Ascending aorta (tissue), 2 donors: ENCODE results near the gene FAM234B. TPM values are rescaled to one million over a fixed set of nuclear protein-coding genes. Genes with fewer than 3 reads are reported as not detected.

Source experiments
- DNase-seq, 2 donors: peaks; one replicate each; pipeline ENCODE4 v3.0.0-alpha.2; 2019; ENCODE audit warnings: low spot score in 2 of 2
- H3K27ac ChIP-seq, 2 donors: fragments of 200-600 bp; sonication (generic); one replicate each; pipeline ENCODE4 v1.5.1; 2016 to 2017; ENCODE audit warnings: mild to moderate bottlenecking in 1 of 2
- H3K27me3 ChIP-seq: fragments of 200-600 bp; sonication (generic); one replicate; pipeline ENCODE4 v1.5.1; 2017
- H3K36me3 ChIP-seq, 2 donors: fragments of 200-600 bp; sonication (generic); one replicate each; pipeline ENCODE4 v1.5.1; 2016
- H3K4me1 ChIP-seq, 2 donors: fragments of 200-600 bp; sonication (generic); one replicate each; pipeline ENCODE4 v1.5.1; 2016 to 2017; ENCODE audit warnings: mild to moderate bottlenecking in 1 of 2
- H3K4me3 ChIP-seq, 2 donors: fragments of 200-600 bp; sonication (generic); one replicate each; pipeline ENCODE4 v1.5.1; 2016 to 2017; ENCODE audit warnings: mild to moderate bottlenecking in 1 of 2
- H3K9me3 ChIP-seq, 2 donors: fragments of 200-600 bp; sonication (generic); one replicate each; pipeline ENCODE4 v1.5.1; 2016
- intact Hi-C: fragments of 100-400 bp; cut with DNase I; formaldehyde crosslinking; loops from one replicate; pipeline ENCODE4 v1.15.1; 2023
- total RNA-seq: library from RNA; depleted of rRNA; stranded (reverse); fragments of >200 nt; gene quantifications from one replicate; pipeline ENCODE4 v1.1.0, GENCODE V29; 2016
- TF ChIP-seq, protein P1 (sequence below), 3 experiments: fragments of 200-600 bp in 2 of 3; fragments of 450-650 bp in 1 of 3; sonication (generic) in 2 of 3; IDR thresholded peaks; one replicate each; pipeline ENCODE4 v1.5.1; 2016 to 2019; ENCODE audit warnings: antibody characterized with exemption in 3 of 3, mild to moderate bottlenecking in 1 of 3, moderate library complexity in 1 of 3

Gene FAM234B
- total RNA-seq, 1 donor from 2014 or later, result 6.7 TPM

DNA sequence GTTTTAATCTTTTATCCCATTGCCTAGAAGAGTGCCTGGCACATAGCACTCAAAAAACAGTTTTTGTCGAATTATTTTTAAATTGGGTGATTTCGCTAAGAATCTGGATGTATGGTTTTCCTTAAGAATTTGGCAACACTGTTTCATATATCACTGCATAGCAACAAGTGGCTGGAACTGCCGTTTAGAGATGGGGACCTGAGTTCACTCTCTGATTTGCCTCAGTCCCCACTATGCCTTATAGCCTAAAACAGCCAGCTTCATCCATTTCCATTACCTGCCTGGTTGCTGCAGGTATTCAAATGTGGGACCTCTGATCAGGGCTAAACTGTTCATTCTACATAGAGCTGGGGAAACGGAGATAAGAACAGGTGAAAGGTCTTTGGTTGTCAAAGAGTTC lies 45.9 kb upstream of the FAM234B start:
- Histone ChIP-seq H3K27ac (no peak overlapping the region), H3K4me1 (peaks cover 10 to 25% of the 10 kb centered on the region in 2 donors), H3K4me3 (peak overlapping the region; percentile 81 to 85), H3K9me3 (no peaks in the 10 kb centered on the region), H3K27me3 (no peaks in the 10 kb centered on the region), H3K36me3 (no peaks in the 10 kb centered on the region)
- no peak for DNase-seq
- TF ChIP-seq, protein P1, sequence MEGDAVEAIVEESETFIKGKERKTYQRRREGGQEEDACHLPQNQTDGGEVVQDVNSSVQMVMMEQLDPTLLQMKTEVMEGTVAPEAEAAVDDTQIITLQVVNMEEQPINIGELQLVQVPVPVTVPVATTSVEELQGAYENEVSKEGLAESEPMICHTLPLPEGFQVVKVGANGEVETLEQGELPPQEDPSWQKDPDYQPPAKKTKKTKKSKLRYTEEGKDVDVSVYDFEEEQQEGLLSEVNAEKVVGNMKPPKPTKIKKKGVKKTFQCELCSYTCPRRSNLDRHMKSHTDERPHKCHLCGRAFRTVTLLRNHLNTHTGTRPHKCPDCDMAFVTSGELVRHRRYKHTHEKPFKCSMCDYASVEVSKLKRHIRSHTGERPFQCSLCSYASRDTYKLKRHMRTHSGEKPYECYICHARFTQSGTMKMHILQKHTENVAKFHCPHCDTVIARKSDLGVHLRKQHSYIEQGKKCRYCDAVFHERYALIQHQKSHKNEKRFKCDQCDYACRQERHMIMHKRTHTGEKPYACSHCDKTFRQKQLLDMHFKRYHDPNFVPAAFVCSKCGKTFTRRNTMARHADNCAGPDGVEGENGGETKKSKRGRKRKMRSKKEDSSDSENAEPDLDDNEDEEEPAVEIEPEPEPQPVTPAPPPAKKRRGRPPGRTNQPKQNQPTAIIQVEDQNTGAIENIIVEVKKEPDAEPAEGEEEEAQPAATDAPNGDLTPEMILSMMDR (IDR thresholded peaks at IDR 0.05), result no peak
- intact Hi-C loops, result no loop called here

DNA sequence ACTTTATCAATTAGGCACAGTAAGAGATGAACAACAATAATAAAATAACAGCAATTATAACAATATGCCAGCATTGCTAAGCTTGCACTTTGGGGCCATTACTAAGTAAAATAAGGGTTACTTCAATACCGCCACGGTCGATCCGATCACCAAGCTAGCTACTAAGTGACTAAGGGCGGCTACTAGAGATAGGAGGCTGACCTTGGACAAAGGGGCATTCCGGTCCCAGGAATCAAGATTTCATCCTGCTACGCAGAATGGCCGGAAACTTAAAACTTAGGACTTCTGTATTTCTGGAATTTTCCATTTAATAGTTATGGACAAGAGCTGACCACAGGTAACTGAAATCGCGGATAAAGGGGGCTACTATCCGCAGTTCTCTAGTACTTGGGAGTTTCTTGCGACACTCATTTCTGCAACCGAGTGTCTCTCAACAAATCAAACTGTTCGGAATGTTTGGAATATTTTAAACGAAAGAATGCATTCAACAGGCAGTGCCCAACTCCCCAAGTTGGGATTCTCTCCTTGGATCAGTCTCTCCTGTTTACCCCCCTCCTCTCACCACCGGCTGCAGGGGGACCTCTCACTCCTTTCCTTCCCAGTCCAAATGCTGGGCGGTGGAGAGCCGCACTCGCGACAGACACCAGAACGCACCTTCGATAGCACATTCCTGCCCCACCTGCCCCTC lies 44.8 kb upstream of the FAM234B start:
- intact Hi-C loops, result no loop called here
- H3K4me3 ChIP-seq, result peak overlapping the region; percentile 81 to 85
- H3K36me3 ChIP-seq, result no peaks in the 10 kb centered on the region
- peak overlapping the region; percentile 67 to 83 for H3K27ac ChIP-seq
- no peaks in the 10 kb centered on the region for H3K9me3 ChIP-seq
- no peaks in the 10 kb centered on the region for H3K27me3 ChIP-seq
- no peak for DNase-seq
- TF ChIP-seq, protein P1 (IDR thresholded peaks at IDR 0.05), result no peak
- H3K4me1 ChIP-seq, result peaks cover 10 to 25% of the 10 kb centered on the region in 2 donors

DNA sequence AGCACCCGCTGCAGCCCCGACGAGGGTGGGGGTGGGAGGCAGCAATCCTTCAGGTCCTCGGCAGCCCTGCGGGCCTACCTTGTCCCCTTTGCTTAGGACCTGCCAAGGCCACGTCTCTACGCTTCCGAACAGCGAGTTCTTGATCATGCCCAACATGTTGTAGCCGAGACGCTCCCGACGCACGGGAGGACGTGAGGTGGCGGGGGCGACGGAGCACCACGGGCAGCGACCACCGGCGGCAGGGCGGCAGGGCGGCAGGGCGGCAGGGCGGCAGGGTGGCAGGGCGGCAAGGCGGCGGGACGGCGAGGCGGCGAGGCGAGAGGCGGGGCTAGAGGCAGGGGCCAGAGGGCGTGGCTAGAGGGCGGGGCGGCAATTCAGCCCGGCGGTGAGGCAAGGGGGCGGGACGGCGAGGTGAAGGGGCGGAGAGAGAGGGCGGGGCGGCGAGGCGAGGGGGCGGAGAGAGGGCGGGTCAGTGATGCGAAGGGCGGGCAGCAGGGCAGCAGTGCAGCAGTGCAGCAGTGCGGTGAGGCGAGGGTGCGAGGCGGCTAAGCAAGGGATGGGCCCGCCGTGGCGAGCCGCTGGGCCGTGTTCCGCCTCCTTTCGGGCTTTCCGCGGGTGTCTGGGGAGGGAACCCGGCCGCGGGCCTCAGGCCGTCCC lies 44.1 kb upstream of the FAM234B start, which contains the start of gene HEBP1:
Gene HEBP1, minus strand, starts transcription at position 307 of the 657 bp plus-strand sequence. Its CDS starts 151 bp downstream, at position 156.
- intact Hi-C loops, result loop anchor here (1.0 kb wide), 1 partner anchor 44 kb away; the partner anchor contains the start of gene FAM234B
- no peaks in the 10 kb centered on the region for H3K27me3 ChIP-seq
- peak; percentile 65 to 96 for DNase-seq
- TF ChIP-seq, protein P1 (IDR thresholded peaks at IDR 0.05), result no peak
- H3K4me1 ChIP-seq, result peaks cover 10 to 25% of the 10 kb centered on the region in 2 donors
- no peaks in the 10 kb centered on the region for H3K9me3 ChIP-seq
- no peaks in the 10 kb centered on the region for H3K36me3 ChIP-seq
- H3K27ac ChIP-seq, result peak within 1 kb of the TSS; percentile 93 to 97
- peak within 1 kb of the TSS; percentile 81 to 85 for H3K4me3 ChIP-seq

DNA sequence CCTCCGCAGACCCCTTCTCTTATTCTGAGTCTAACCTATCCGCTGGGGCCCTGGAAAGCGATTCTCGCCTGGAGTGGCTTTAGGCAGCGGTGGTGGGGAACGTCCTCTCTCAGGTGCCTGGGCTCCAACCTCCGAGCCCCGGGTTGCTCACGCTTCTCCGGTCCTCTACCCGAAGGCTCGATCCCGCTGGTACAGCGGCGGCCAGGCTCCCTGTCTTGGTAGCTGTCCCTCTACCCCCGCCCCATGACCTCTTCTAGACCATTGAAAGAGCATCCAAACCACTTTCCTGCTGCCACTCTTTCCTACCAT lies 43.6 kb upstream of the FAM234B start:
- no peak for DNase-seq
- no peaks in the 10 kb centered on the region for H3K27me3 ChIP-seq
- intact Hi-C loops, result loop anchor here (1.0 kb wide), 1 partner anchor 44 kb away; the partner anchor contains the start of gene FAM234B
- H3K36me3 ChIP-seq, result no peaks in the 10 kb centered on the region
- H3K4me3 ChIP-seq, result peak overlapping the region; percentile 81 to 85
- peak overlapping the region; percentile 93 to 97 for H3K27ac ChIP-seq
- no peaks in the 10 kb centered on the region for H3K9me3 ChIP-seq
- TF ChIP-seq, protein P1 (IDR thresholded peaks at IDR 0.05), result no peak
- peaks cover 10 to 25% of the 10 kb centered on the region in 2 donors for H3K4me1 ChIP-seq

DNA sequence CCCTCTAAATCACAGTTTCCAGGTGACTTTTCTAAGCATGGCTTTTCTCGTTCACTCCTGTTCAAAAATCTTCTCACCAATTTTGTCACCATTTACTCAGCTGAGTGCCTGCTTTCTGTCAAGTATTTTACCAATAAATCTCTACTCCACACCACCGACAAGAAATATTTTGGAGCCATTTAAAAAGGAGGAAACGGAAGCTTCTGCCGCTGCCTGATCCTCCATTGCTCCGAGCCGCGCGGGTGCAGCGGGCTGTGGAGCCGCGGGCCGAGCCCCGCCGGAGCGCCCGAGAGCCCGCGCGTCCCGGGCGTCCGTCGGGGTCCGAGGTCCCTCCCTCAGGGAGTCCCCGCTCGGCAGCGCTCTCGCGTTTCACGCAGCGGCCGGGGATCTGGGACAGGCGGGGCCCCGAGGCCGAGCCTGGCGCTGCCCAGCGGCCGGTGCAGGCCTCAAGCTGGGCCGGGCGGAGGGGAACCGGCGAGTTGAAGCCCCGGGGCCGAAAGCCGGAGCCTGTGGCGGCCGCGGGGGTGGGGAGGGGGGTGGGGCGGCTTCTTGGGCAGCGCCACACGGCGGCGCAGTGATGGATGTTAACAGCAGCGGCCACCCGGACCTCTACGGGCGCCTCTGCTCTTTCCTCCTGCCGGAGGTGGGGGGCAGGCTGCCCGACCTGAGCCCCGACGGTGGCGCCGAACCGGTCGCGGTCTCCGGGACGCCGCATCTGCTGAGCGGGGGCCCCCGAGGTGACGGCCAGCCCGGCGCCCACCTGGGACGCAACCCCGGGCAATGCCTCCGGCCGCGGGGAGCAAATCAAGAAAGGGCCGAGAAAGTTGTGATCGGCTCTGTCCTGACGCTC lies 43.0 kb upstream of the FAM234B start:
- Histone ChIP-seq H3K9me3 (no peaks in the 10 kb centered on the region), H3K4me3 (peak overlapping the region; percentile 81 to 85), H3K4me1 (peaks cover 9 to 24% of the 10 kb centered on the region in 2 donors), H3K27ac (peak overlapping the region; percentile 93 to 97), H3K27me3 (no peaks in the 10 kb centered on the region), H3K36me3 (no peaks in the 10 kb centered on the region)
- TF ChIP-seq, protein P1 (IDR thresholded peaks at IDR 0.05), result peak in 2 of 3 experiments; percentile 50 to 56
- peak in 1 of 2 donors; percentile 76 for DNase-seq
- intact Hi-C loops, result loop anchor here (1.0 kb wide), 4 partner anchors 25 to 211 kb away; partner anchors contain the start of gene FAM234B
